K562 (cell line): ENCODE measurements around the gene CYBRD1. TPM values are rescaled to one million over a fixed set of nuclear protein-coding genes. Genes with fewer than 3 reads are reported as not detected.
A peak's percentile ranks its signal among the peaks of the same experiment; 100 is the strongest.

Source experiments
- ATAC-seq: fragments of 200-7000 bp; cut with Tn5 transposase; 3 replicates; pipeline ENCODE4 v1.9.1; 2020; ENCODE audit warnings: moderate library complexity
- BruUV-seq: library from RNA; stranded (reverse); fragments of 400-500 nt; replicated peaks from 2 replicates; lab custom pipeline; 2021; lab: Mats Ljungman, UMichigan
- CTCF ChIA-PET: fragments of 300-600 bp; formaldehyde crosslinking; extraction: SDS; loops from one replicate; lab custom pipeline; 2021; ENCODE audit warnings: low intra/inter-chr PET ratio; lab: Yijun Ruan, JAX
- POLR2A ChIA-PET: fragments of 300-600, 350-650 bp; sonication (Branson Sonifier 250); formaldehyde crosslinking; extraction: SDS; loops from one replicate; lab custom pipeline; 2021; ENCODE audit warnings: antibody characterized with exemption, inconsistent platforms; lab: Yijun Ruan, JAX
- DNase-seq, 4 experiments: peaks; one replicate each; pipeline versions ENCODE4 v3.0.0 to v3.0.0-alpha.2; 2011 to 2018; ENCODE audit warnings: low spot score in 3 of 4, mixed read lengths in 3 of 4; ENCODE audit errors: extremely low read depth in 1 of 4
- FAIRE-seq: peaks from 2 replicates; lab custom pipeline; 2011; peaks lifted over from hg19 to GRCh38; lab: Jason Lieb, UNC
- H2AFZ ChIP-seq: 2 replicates; pipeline ENCODE4 v1.6.0; 2011; ENCODE audit warnings: low read depth, low read length, control low read depth, inconsistent platforms
- H3K27ac ChIP-seq: fragments of 200-600 bp; 3 replicates; pipeline ENCODE4 v1.8.0; 2011; ENCODE audit warnings: low read depth, mild to moderate bottlenecking, control low read depth, inconsistent platforms, low read length, moderate library complexity, mixed read lengths; ENCODE audit errors: extremely low read depth
- H3K27me3 ChIP-seq, 2 experiments: fragments of 300-600 bp in 1 of 2; 2 replicates in 1 of 2; 3 replicates in 1 of 2; pipeline versions ENCODE4 v1.6.0 to v1.8.0; 2011; ENCODE audit warnings: inconsistent platforms in 2 of 2, low read length in 2 of 2, mild to moderate bottlenecking in 1 of 2, mixed read lengths in 1 of 2, moderate library complexity in 1 of 2; ENCODE audit not compliant: control insufficient read depth in 2 of 2, insufficient read depth in 2 of 2
- H3K36me3 ChIP-seq: fragments of 300-600 bp; 3 replicates; pipeline ENCODE4 v1.8.0; 2011; ENCODE audit warnings: mild to moderate bottlenecking, low read length, inconsistent platforms; ENCODE audit not compliant: control insufficient read depth, insufficient read depth
- H3K4me1 ChIP-seq, 2 experiments: fragments of 200-600 bp in 1 of 2; replicated peaks in 1 of 2; 2 replicates in 1 of 2; 3 replicates in 1 of 2; pipeline versions ENCODE4 v1.5.1 to v1.8.0; 2011; ENCODE audit warnings: inconsistent platforms in 2 of 2, low read length in 2 of 2, mild to moderate bottlenecking in 1 of 2, mixed read lengths in 1 of 2, moderate library complexity in 1 of 2; ENCODE audit not compliant: control insufficient read depth in 2 of 2, insufficient read depth in 2 of 2
- H3K4me2 ChIP-seq: 2 replicates; pipeline ENCODE4 v1.6.1; 2011; ENCODE audit warnings: low read length, control low read depth, inconsistent platforms, mixed read lengths; ENCODE audit not compliant: insufficient read depth
- H3K4me3 ChIP-seq: fragments of 200-600 bp; sonication (generic), shearing (Covaris generic); 2 replicates; pipeline ENCODE4 v1.5.1; 2016; ENCODE audit warnings: control low read depth, inconsistent platforms
- H3K79me2 ChIP-seq: fragments of 200-600 bp; 3 replicates; pipeline ENCODE4 v1.8.0; 2011; ENCODE audit warnings: low read length, inconsistent platforms; ENCODE audit not compliant: control insufficient read depth, insufficient read depth
- H3K9ac ChIP-seq, 2 experiments: 2 replicates each; pipeline versions ENCODE4 v1.6.0 to v1.6.1; 2011; ENCODE audit warnings: low read depth in 2 of 2, low read length in 2 of 2, control low read depth in 1 of 2, inconsistent platforms in 1 of 2, mild to moderate bottlenecking in 1 of 2, mixed read lengths in 1 of 2; ENCODE audit not compliant: insufficient read depth in 1 of 2
- H3K9me1 ChIP-seq: one replicate; pipeline ENCODE4 v1.6.0; 2011; ENCODE audit warnings: inconsistent platforms, mild to moderate bottlenecking, low read length, moderate library complexity; ENCODE audit not compliant: control insufficient read depth, insufficient read depth
- H3K9me3 ChIP-seq: replicated peaks from 2 replicates; pipeline ENCODE4 v1.5.1; 2011; ENCODE audit warnings: low read depth, low read length, inconsistent platforms; ENCODE audit not compliant: control insufficient read depth, insufficient read depth
- H4K20me1 ChIP-seq: replicated peaks from 2 replicates; pipeline ENCODE4 v1.6.1; 2011; ENCODE audit warnings: low read length, inconsistent platforms, mixed read lengths; ENCODE audit not compliant: control insufficient read depth, insufficient read depth
- ARID1B ChIP-seq: fragments of 450-650 bp; IDR thresholded peaks from 2 replicates; pipeline ENCODE4 v1.6.1; 2016; ENCODE audit warnings: antibody characterized with exemption, mild to moderate bottlenecking, inconsistent platforms
- C11orf30 ChIP-seq: fragments of 450-650 bp; IDR thresholded peaks from 2 replicates; pipeline ENCODE4 v1.6.1; 2016; ENCODE audit warnings: low read depth, mild to moderate bottlenecking
- EP300 ChIP-seq: IDR thresholded peaks from 2 replicates; pipeline ENCODE4 v1.6.1; 2012; ENCODE audit warnings: low read length, improper control_type of control experiment
- EP400 ChIP-seq: fragments of 450-650 bp; IDR thresholded peaks from 2 replicates; pipeline ENCODE4 v1.6.1; 2017; ENCODE audit warnings: antibody characterized with exemption, mild to moderate bottlenecking, moderate library complexity
- ETV1 ChIP-seq: fragments of 450-650 bp; conservative IDR thresholded peaks from 2 replicates; pipeline ENCODE4 v1.6.1; 2016; ENCODE audit warnings: missing genetic modification characterization, control low read depth, low read depth, missing compliant biosample characterization
- GATAD2B ChIP-seq: fragments of 450-650 bp; IDR thresholded peaks from 2 replicates; pipeline ENCODE4 v1.6.1; 2017; ENCODE audit warnings: mild to moderate bottlenecking, borderline replicate concordance
- KDM1A ChIP-seq, 2 experiments: fragments of 450-650 bp; IDR thresholded peaks; 2 replicates each; pipeline ENCODE4 v1.6.1; 2016; ENCODE audit warnings: mild to moderate bottlenecking in 2 of 2
- KLF1 ChIP-seq: fragments of 450-650 bp; IDR thresholded peaks from 2 replicates; pipeline ENCODE4 v1.6.1; 2016; ENCODE audit warnings: missing genetic modification characterization, missing compliant biosample characterization
- MAFK ChIP-seq: IDR thresholded peaks from 2 replicates; pipeline ENCODE4 v1.6.1; 2011; ENCODE audit warnings: low read length, improper control_type of control experiment
- MYC ChIP-seq, 2 experiments: fragments of 250-450 bp in 1 of 2; sonication (Bioruptor Pico) in 1 of 2; IDR thresholded peaks; 2 replicates each; pipeline versions ENCODE4 v1.5.1 to v1.6.1; 2012 to 2021; ENCODE audit warnings: low read depth in 2 of 2, borderline replicate concordance in 1 of 2, improper control_type of control experiment in 1 of 2, low read length in 1 of 2, mild to moderate bottlenecking in 1 of 2, moderate library complexity in 1 of 2
- RCOR1 ChIP-seq, 2 experiments: IDR thresholded peaks; 2 replicates each; pipeline ENCODE4 v1.6.1; 2012; ENCODE audit warnings: low read depth in 2 of 2, low read length in 2 of 2, borderline replicate concordance in 1 of 2, improper control_type of control experiment in 1 of 2
- SMARCA4 ChIP-seq: fragments of 450-650 bp; IDR thresholded peaks from 2 replicates; pipeline ENCODE4 v1.6.1; 2016
- SMARCE1 ChIP-seq: fragments of 450-650 bp; IDR thresholded peaks from 2 replicates; pipeline ENCODE4 v1.7.1; 2016; ENCODE audit warnings: mild to moderate bottlenecking
- STAT5A ChIP-seq: IDR thresholded peaks from 2 replicates; pipeline ENCODE4 v1.6.1; 2012; ENCODE audit warnings: low read length, inconsistent platforms, borderline replicate concordance
- TCF3 ChIP-seq: sonication (generic); formaldehyde crosslinking; IDR thresholded peaks from 2 replicates; pipeline ENCODE4 v1.4.0; 2020; ENCODE audit warnings: mild to moderate bottlenecking, missing genetic modification reagents
- THRAP3 ChIP-seq: fragments of 450-650 bp; IDR thresholded peaks from 2 replicates; pipeline ENCODE4 v1.6.1; 2016; ENCODE audit warnings: mild to moderate bottlenecking, inconsistent platforms, borderline replicate concordance
- ZC3H11A ChIP-seq: IDR thresholded peaks from 2 replicates; pipeline ENCODE4 v1.6.1; 2012; ENCODE audit warnings: low read depth, low read length, improper control_type of control experiment
- ZNF239 ChIP-seq: fragments of 250-450 bp; sonication (Bioruptor Pico); IDR thresholded peaks from 2 replicates; pipeline ENCODE4 v1.4.0; 2020; ENCODE audit warnings: mild to moderate bottlenecking
- ZNF311 ChIP-seq: fragments of 250-450 bp; sonication (Bioruptor Pico); IDR thresholded peaks from 2 replicates; pipeline ENCODE4 v1.4.0; 2020; ENCODE audit warnings: mild to moderate bottlenecking, moderate library complexity
- ZNF316 ChIP-seq: fragments of 450-650 bp; IDR thresholded peaks from 2 replicates; pipeline ENCODE4 v1.6.1; 2016
- ZNF444 ChIP-seq: fragments of 250-450 bp; sonication (Bioruptor Pico); IDR thresholded peaks from 2 replicates; pipeline ENCODE4 v1.4.0; 2020; ENCODE audit warnings: mild to moderate bottlenecking, moderate library complexity
- ZNF57 ChIP-seq: fragments of 450-650 bp; formaldehyde crosslinking; IDR thresholded peaks from 2 replicates; pipeline ENCODE4 v1.4.0; 2020; ENCODE audit warnings: mild to moderate bottlenecking, moderate library complexity
- WGBS: fragments of 100-300 bp; shearing (Covaris generic); methylation state at CpG from one replicate; pipeline ENCODE4 v1.1.6; 2016; ENCODE audit warnings: low coverage, mixed read lengths; ENCODE audit not compliant: insufficient coverage; ENCODE audit errors: missing lambda C conversion rate; 5-methylcytosine and 5-hydroxymethylcytosine counted together
- in situ Hi-C: fragments of 300-500 bp; cut with MboI; formaldehyde crosslinking; loops from 4 replicates; pipeline ENCODE4 v1.15.0; 2018; ENCODE audit warnings: inconsistent platforms, mixed read lengths
- intact Hi-C: fragments of 100-400 bp; cut with micrococcal nuclease; formaldehyde crosslinking; loops from 2 replicates; pipeline ENCODE4 v1.14.2; 2022
- polyA plus RNA-seq, 8 experiments: library from polyadenylated mRNA; depleted of rRNA in 4 of 8; stranded (reverse) in 5 of 8; unstranded in 3 of 8; fragments of >200 nt; fragmentation: Nextera tagmentation in 2 of 8; fragmentation: Illumina TruSeq in 1 of 8; extraction: Ambion mirVana in 2 of 8; extraction: Trizol in 1 of 8; gene quantifications; 2 replicates each; pipeline versions ENCODE4 v1.2.1 to v1.2.3, GENCODE V29; 2011 to 2014; ENCODE audit warnings: inconsistent platforms in 1 of 8, missing spikeins in 1 of 8
- total RNA-seq, 7 experiments: library from RNA; depleted of rRNA in 6 of 7; stranded (reverse); fragments of >200 nt in 6 of 7; fragmentation: Illumina TruSeq in 2 of 7; extraction: Trizol in 2 of 7; gene quantifications; 2 replicates each; pipeline versions ENCODE4 v1.2.1 to v1.2.3, GENCODE V29; 2011 to 2021; ENCODE audit warnings: low replicate concordance in 1 of 7
- TF ChIP-seq, protein P1 (sequence below): IDR thresholded peaks from 2 replicates; pipeline ENCODE4 v1.6.1; 2012; ENCODE audit warnings: low read depth, low read length, improper control_type of control experiment, borderline replicate concordance

CYBRD1 gene
- total and polyA plus RNA-seq, 9 of the 15 experiments (the other 6 are each of a cell fraction or from before 2014, with no cell fraction given) = 9.6 to 22.4 (median 15.6) TPM

GRCh38 chr2:171514908-171515582 lies 7.2 kb upstream of the CYBRD1 start:
- Histone ChIP-seq H2AFZ (peak overlapping the region; percentile 76), H3K27me3 (no peaks in the 10 kb centered on the region), H3K4me2 (peak overlapping the region; percentile 33; the same call in 1 of the 2 replicates), H3K79me2 (no peaks in the 10 kb centered on the region), H4K20me1 (no peaks in the 10 kb centered on the region), H3K36me3 (no peaks in the 10 kb centered on the region), H3K4me3 (no peak overlapping the region), H3K9me3 (0 out of 2 replicates have a peak, but pooled peaks cover 2% of the 10 kb centered on the region), H3K9me1 (no peaks in the 10 kb centered on the region), H3K4me1 (peaks cover 18 to 54% of the 10 kb centered on the region in 2 experiments; a peak in 4 of 5 replicates), H3K9ac (0 out of 4 replicates have a peak overlapping the region, but pooled peaks of 1 of the 2 experiments have one; percentile 13), H3K27ac (peak overlapping the region; percentile 66; the same call in 2 of the 3 replicates)
- in situ Hi-C loops = no loop called here
- CTCF ChIA-PET = interaction anchor here (0.6 kb wide), 1 partner anchor 603 kb away, joined by 4 read pairs; no protein-coding TSS in a partner anchor
- FAIRE-seq = no peak
- ATAC-seq = peak; percentile 2; the same call in 1 of the 3 replicates
- peak in 1 of 4 experiments; percentile 55 for DNase-seq
- no TSS peak for BruUV-seq
- intact Hi-C loops = no loop called here
- WGBS = 27% methylated on average over 3 of the region's 3 CpGs
- POLR2A ChIA-PET = interaction anchor here (0.6 to 1.5 kb wide), 2 partner anchors 9 to 15 kb away, joined by 3 read pairs; no protein-coding TSS in a partner anchor
- TF ChIP-seq GATAD2B (peak; percentile 38; the same call in 1 of the 2 replicates), EP300 (peak; percentile 64; the same call in 1 of the 2 replicates), SMARCA4 (peak; percentile 77), MAFK (peak; percentile 21; the same call in 1 of the 2 replicates), ZC3H11A (no peak), MYC (IDR thresholded peaks at IDR 0.05; ENCODE audit: low read depth, low read length) (0 out of 2 replicates have a peak, but pooled peaks have one; percentile 14), MYC (CRISPR knock-in tag; IDR thresholded peaks at IDR 0.05; ENCODE audit: borderline replicate concordance, low read depth) (no peak), TCF3 (CRISPR knock-in tag) (peak; percentile 52), ZNF239 (CRISPR knock-in tag) (no peak), C11orf30 (peak; percentile 63), ZNF311 (no peak), STAT5A (peak; percentile 22; the same call in 1 of the 2 replicates), RCOR1 (IDR thresholded peaks at IDR 0.05; ENCODE audit: borderline replicate concordance in 1 of 2, low read depth in 2 of 2, low read length in 2 of 2) (peak in 1 of 2 experiments; percentile 63; a peak in 1 of 4 replicates), THRAP3 (no peak), ETV1 (tag) (no peak), ZNF316 (peak; percentile 45; the same call in 1 of the 2 replicates), EP400 (peak; percentile 17; the same call in 1 of the 2 replicates), SMARCE1 (0 out of 2 replicates have a peak, but pooled peaks have one; percentile 48), ZNF57 (no peak), KDM1A (IDR thresholded peaks at IDR 0.05) (peak; percentile 50 to 57; a peak in 2 of 4 replicates), KLF1 (no peak), ZNF444 (no peak), ARID1B (peak; percentile 88)
- TF ChIP-seq, protein P1, sequence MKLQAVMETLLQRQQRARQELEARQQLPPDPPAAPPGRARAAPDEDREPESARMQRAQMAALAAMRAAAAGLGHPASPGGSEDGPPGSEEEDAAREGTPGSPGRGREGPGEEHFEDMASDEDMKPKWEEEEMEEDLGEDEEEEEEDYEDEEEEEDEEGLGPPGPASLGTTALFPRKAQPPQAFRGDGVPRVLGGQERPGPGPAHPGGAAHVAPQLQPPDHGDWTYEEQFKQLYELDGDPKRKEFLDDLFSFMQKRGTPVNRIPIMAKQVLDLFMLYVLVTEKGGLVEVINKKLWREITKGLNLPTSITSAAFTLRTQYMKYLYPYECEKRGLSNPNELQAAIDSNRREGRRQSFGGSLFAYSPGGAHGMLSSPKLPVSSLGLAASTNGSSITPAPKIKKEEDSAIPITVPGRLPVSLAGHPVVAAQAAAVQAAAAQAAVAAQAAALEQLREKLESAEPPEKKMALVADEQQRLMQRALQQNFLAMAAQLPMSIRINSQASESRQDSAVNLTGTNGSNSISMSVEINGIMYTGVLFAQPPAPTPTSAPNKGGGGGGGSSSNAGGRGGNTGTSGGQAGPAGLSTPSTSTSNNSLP = 0 out of 2 replicates have a peak, but pooled peaks have one; percentile 23
